CD4-positive, alpha-beta T cell treated with Interleukin-6 for 4 hours (primary cell): ENCODE measurements around the gene ASPG.

Experiments used
- DNase-seq: peaks from one replicate; pipeline ENCODE4 v3.0.0-alpha.2; 2020; ENCODE audit warnings: mixed read lengths

ASPG gene

DNA sequence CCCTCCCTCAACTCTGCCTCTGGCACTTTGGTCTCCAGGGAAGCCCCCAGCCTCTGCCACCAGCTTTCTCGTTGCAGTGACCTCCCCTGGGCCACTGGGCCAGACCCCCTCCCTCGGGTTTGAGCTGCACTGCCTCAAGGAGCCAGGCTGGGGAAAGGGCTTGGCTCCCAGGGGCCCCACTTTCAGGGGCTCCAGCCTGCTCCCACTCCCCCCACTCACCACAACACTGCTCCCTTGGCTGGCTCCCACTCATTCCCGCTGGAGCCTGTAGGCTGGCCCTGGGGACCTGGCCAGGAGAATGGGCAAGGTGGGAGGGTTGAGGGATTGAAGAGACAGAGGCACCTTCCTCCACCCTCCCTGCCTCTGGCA lies 33.6 kb downstream of the ASPG start:
- DNase-seq = no peak

DNA sequence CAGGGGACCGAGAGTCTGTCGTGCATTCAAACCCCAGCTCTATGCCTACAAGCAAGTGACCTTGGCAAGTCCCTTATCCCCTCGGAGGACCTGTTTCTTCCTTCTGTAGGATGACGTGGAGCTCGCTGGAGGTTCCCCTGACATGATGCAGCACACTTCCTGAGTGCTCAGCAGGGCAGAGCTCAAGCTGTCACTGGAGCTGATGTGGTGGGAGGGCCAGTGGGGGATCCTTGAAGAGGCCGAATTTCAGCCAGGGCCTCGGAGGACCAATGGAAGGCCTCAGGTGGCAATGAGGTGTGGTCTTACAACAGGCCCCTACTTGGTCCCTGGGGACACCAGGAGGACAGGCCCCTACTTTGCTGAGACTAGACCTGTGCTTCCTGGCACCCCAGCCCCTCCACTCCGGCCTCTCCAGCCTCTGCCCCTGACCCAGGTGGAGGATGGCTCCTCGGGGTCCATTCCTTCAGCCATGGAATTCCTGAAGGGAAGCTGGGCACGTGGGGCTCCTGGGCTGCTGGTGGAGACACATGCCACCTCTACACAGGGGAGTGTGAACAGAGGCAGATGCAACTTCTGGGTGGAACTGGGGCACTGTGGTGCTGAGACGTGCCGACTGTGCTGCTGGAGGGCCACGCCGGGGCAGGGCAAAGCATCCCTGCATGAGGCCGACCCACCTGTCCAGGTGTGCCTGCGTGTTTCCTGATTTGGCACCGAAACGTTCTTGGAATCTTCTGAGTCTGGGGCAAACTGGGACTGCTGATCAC lies 34.2 kb downstream of the ASPG start:
- DNase-seq = no peak

DNA sequence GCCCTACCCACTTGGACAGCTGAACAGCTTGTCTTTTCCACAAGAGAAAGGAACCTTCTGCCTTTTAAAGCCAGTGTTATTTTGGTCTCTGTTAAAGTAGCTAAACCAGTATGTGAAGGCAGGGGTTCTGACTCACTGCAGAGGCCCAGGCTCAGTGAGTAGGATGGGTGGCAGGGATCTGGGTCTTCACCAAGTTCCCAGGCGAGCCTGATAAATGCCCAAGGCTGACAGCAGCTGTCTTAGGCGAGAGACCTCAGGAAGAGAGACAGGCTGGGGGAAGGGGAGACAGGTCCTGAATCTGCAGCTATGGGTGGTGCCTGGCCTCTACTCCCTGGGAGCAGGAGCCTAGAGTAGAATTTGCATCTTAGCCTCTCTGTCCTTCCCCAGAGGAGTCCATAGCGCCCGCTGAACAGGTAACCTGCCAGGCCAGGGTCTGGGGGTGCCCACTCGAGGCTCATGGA lies 34.8 kb downstream of the ASPG start:
- no peak for DNase-seq

DNA sequence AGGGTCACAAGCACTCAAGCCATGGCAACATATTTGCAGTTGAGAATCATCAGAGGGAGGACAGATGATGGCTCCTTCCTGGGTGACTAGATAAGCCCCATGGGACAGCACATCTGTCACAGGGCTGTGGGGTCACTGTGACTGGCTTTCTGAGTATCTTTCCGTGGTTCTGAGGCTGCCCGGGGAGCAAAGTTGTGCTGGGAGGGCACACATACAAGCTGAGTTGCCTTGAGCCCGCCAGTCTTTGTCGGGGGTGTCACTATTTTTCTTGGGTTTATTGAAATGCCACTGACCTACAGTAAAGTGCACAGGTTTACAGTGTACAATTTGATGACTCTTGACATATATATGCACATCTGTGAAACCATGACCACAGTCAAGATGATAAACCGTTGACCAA lies 35.6 kb downstream of the ASPG start:
- no peak for DNase-seq

DNA sequence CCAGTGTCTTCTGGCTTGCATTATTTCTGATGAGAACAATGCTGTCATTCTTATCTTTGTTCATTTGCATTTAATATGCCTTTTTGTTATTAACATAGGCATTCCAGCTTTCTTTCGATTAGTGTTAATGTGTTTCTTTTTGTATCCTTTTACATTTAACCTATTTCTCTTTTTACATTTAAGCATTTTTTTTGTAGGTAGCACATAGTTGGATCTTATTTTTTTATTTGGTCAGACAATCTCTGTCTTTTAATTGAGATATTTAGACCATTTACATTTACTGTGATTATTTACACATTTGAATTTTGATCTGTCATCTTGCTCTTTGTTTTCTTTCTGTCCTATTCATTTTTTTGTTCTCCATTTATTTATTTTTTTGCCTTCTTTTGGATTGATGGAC lies 38.4 kb downstream of the ASPG start:
- DNase-seq = no peak

DNA sequence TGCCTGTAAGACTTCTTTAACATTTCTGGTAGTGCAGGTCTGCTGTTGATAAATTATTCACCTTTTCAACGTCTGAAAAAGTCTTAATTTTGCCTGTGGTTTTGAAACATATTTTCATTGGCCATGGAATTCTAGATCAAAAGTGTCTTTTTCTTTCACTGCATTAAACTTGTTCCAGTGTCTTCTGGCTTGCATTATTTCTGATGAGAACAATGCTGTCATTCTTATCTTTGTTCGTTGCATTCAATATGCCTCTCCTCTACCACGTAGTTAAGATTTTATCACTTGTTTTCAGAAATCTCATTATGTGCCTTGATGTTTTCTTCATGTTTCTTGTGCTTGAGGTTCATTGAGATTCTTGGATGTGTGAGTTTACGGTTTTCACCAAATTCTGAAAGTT lies 39.5 kb downstream of the ASPG start:
- no peak for DNase-seq

DNA sequence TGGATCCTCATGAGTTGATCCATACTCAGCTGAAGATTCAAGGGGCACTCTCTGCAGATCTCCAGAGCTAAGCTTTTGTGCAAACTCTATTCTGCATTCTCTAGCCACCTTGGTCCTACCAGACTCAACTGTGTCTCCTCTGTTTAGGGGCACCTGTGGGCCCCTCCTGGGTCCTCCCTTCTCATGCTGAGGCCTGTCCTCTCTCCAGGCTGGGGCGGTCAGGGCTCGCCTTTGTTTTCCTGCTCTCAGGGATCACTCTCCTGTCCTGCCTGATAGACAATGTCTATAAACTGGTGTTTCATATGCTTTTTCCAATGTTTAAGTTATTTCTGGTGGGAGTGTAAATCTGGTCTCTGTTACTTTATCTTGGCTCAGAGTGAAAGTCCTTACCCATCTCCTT lies 41.3 kb downstream of the ASPG start:
- DNase-seq = no peak

DNA sequence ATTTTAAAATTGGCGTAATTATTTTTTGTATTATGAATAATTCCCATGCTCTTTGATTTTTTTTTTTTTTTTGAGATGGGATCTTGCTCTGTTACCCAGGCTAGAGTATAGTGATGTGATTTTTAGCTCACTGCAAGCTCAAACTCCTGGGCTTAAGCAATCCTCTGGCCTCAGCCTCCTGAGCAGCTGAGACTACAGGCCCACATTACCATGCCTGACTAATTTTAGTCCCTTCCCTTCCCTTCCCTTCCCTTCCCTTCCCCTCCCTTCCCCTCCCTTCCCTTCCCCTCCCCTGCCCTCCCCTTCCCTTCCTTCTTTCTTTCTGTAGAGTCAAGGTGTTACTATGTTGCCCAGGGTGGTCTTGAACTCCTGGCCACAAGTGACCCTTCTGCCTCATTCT lies 43.5 kb downstream of the ASPG start:
- DNase-seq = no peak

DNA sequence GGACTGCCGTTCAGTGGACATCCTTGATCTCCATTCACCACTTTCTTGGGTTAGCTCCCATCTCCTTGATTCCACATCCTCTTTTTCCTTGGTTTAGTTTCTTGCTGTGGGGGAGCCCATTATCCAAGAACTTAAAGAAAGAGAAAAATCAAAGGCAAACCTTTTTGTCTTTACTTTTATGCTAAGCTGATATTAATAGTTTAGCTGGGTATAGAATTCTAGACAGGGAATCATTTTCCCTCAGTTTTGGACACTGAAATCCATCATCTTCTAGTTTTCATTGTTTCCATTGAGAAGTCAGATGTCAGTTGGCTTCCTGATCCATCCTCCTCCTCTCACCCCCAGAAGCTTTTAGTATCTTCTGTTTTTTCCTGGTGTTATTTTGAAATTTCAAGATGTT lies 44.1 kb downstream of the ASPG start:
- no peak for DNase-seq

DNA sequence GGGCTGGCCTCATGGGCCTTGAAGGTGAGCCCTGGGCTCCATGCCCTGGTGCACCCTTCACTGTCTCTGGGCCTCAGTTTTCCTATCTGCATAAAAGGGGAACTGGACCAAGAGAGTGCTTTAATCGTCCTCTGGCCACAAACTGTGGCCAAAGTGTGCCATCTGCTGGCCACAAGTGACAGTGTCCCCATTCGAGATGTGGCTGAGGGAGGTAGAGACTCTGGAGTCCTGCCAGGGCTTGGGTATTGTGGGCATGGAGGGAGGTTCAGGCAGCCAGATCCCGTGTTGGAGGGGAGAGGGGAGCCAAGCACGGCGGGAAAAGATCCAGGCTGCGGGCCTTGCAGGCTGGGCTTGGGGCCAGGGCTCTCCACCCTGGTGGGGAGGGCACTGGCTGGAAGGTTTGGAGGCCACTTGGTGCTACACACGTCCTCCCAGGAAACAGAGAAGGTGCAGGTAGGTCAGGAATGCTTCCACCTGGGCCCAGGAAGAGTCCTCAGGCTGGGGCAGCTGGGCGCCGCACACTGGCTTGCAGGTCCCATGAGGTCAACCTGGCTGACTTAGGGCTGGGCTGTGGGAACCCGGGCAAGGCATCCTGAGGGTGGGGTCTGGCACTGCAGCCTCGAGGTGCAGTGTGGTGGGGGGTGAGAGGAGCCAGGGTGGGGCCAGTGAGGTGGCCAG lies 45.6 kb downstream of the ASPG start:
- no peak for DNase-seq

DNA sequence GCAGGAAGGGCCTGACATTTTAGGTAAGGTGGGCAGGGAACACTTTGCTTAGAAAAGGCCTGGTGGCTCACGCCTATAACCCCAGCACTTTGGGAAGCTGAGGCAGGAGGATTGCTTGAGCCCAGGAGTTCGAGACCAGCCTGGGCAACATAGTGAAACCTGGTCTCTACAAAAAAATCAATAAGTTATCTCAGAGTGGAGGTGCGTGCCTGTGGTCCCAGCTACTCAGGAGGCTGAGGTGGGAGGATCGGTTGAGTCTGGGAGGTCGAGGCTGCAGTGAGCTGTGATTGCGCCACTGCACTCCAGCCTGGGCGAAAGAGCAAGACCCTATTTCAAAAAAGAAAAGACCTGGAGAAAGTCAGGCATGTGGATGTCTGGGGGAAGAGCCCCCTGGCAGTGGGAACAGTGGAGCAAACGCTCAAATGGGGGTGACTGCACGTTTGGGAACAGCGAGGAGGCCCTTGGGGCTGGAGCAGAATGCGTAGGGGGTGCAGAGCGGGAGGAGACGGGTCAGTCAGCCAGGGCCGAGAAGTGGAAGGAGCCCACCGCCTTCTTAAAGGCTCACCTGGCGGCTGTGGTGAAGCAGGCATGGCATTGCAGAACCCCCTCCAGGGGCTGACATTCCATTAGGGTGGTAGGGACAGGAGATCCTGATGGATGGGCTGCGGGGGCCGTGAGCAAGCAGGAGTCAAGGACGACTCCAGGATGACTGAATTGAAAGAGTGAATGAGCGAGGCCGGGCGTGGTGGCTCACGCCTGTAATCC lies 46.6 kb downstream of the ASPG start:
- no peak for DNase-seq

DNA sequence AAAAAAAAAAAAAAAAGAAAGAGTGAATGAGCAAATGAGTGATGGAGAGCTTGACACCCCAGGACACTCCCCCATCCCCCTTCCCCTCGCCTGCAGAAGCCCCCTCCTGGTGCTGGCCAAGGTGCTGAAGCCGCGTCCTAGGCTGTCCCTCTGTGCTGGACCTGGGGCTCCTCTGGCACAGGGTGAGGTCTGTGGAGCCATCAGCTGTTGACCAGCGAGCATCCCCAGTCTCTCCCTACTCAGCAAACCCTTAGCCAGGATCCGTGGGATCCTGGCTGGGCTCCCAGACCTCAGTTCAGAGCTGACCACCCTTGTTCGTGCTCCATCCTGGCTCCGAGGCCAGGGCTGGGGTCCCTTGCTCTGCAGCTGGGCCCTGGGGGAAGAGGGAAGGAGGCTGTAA lies 47.5 kb downstream of the ASPG start:
- no peak for DNase-seq

DNA sequence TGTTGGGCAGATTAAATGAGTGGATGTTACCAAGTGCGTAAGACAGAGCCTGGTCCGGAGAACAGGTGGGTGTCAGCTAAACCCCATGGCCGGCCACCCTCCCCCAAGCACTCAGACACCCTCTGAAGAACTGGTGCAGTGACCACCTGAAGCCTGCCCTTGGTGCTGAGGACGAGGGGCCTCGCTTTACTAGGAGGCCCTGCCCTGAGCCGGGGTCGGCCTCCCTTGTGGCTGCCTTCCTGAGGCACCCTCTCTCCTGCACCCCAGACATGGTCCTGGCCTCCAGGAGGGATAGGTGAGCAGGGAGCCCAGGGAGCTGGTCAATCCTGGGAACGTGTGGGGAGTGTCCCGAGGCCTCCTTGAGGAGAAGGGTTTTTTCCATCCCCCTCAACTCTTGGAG lies 48.0 kb downstream of the ASPG start:
- DNase-seq = no peak

DNA sequence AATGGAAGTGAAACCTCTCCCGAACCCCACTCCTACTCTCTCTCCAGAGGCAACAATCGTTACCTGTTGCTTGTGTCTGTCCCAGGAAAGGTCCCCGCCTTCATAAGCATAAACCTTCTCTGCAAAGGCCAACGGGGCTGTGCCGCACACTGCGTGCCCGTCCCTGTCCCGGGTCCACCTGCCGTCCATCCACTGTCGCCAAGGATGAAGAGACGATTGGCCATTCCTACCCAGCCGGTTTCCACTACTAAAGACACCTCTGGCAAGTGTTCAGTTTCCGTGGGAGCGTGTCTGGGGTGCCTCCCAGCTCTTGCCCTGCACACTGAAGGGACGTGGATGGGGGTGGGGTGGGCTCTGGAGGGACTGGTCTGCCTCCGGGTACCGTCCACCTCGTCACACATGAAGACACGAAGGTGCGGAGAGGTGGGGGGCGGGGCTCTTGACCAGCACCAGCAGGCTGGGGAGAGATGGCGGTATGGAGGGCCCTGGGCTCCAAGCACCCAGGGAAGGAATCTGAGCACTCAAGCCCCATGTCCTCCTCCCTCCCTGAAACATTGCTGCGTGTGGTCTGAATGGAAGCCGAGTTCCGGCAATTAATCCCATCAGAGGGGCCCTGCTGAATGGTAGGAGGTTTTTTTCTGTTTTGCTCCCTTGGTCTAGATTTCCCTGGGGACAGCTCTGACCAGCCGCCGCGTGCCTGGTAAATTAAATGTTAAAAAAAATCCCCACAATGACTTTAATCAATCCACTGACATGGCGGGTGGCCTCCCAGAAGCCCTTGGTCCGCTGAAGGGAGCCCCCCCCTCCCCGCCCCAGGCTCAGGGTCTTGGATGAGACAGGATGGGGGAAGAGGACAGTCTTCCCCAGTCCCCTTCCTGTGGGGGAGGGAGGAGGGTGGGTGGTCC lies 48.8 kb downstream of the ASPG start:
- no peak for DNase-seq

DNA sequence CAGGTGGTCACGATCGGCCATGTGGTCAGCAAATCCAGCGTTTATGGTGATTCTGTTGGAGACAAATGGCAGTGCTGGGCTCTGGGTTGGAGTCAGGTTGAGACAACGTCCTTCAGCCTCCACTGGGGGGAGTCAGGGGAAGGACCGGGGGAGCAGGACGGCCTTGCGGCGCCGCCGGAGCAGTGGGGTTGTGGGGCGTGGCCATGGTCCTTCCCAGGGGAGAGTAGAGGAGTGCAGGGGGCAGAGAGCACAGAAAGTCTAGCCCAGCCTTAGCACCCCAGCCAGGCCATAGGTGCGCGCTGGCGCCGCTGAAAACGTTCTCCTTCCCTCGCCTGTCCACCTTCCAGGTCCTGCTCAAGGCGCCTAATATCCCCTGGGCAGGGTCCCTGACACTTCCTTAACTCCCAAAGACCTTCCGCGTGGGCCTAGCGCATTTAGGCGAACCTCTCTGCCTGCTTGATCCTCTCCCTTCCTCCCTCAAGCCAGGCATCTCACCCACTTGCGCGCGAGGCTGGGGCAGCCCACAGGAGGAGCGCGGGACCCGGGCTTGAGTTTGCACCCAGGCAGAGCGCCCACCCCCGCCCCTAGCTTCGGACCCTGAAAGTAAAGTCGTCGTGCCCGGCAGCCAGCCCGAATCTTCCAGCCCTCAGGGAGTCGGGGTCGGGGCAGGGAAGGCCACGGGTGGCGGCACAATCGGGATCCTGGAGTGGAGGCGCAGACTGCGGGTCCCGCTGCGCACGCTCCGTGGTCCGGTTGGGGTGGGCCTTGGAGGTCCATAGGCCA lies 49.8 kb downstream of the ASPG start:
- DNase-seq = no peak

DNA sequence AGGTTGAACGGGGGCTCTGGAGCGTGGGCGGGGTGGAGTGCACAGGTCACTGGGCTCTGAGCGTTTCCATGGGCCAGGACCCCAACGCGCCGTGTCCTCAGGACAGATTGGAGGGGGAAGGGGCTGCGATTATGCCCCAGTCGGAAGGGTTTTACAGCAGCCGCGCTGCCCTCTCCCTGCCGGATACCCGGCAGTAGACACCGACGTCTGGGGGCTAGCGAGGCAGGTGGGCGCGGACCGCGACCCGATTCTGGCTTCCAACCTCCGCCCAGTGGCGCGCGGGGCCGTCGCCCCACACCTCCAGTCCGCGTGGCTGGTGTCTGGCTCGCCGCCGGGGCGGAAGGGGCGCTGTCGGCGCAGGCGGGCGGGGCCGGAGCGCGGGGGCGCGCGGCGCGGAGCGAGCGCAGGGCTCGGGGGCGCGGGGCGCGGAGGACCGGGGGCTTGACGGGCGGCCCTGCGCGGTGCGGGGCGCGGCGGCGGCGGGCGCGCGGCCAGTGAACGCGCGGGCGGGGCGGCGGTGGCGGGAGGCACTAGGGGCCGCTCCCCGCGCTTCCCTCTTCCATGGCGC lies 50.5 kb downstream of the ASPG start:
- DNase-seq = no peak

DNA sequence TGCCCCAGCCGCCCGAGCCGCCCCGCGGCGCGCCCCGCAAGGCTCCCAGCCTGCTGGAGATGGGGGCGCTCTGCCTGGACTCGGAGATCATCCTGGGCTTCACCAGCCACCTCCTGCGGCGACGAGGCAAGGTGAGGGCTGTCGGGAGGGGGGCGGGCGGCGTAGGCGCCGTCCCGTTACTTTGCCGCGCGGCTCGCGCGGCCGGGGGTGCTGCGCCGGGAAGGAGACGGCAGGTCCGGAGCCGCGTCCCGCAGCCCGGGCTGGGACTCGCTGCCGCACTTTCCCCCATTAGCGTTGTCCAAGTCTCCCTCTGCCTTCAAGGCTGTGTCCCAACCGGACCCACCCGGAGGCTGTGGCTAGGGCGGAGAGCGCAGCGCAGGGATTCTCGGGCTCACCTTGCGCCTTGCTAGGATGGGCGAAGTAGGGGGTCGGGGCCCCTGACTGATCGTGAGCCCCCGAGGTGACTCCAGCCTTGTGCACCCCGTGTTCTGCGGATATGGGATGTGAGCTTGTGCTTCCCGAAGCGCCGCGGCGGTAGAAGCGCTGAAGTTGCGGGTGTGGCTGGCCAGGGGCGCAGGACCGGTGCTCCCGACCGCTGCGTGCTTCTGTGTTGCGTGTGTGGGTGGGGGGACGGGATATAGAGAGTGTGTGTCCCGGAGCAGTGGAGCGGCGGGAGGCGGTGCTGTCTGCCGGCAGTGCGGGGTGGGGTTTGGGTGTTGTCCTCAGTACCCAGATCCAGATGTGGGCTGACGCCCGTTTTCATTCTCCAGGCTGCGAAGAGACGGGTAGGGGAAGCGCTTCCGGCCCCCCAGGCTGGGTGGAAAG lies 51.2 kb downstream of the ASPG start:
- no peak for DNase-seq

DNA sequence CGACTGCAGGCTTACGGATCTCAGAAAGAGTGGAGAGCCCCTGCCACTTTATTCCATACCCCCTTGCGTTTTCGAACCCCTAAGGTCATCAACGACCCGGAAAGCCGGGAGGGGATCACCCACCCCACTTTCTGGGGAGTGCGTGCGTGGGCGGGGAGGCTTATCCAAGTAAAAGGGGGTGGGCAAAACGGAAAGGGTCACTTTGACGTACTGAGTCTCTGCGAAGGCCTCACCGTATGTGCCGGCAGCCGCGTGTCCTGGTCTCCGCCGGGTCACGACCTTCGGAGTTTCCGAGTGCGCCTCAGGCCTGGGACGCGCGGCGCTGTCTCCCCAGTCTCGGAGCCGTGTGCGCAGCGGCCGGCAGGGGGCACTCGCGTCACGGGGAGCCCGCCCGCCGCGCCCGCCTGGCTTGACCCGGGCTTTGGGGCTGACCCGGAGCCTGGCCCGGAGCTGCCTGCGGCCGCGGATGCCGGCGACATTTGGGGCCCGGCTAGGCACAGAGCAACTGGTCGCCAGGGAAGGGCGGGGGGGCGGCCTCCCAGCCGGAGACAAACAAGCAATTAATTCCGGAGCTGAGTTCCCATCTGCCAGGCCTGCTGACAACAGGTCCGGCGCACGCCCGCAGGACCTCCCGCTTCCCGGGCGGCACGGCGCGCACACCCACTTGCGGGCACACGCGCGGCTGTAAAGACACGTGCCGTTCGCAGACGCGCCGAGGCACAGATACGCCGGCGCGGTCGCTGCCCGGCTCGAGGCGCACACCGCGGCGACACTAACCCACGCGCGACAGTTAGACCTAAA lies 52.0 kb downstream of the ASPG start:
- DNase-seq = peak; percentile 68

DNA sequence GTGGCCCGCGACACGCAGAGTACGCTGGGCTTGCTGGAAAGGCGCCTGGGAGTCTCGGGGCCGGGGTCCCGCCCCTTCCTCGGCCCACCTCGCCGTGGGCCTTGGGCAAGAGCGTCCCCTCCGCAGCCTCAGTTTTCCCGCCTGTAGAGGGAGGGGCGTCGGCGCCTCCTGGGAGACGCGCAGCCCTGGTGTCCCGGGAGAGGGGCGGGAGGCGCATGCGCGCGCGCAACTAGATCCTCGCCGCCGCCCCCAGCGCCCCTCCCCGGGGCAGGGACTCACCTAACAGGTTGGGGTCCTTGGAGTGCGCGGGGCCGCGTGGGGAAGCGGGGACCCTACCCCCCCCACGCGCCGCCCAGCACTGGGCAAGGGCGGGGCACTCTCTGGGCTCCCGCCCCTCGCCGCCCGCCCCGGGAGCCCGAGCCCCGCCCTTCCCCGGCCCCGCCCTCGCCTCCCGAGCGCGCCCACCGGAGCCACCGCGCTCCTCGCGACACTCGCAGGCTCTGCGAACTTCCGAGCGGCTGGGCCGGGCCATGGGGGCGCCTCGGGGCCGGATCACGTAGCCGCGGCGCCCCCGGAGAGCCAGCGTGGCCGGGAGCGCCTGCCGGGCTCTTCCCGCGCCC lies 52.7 kb downstream of the ASPG start, which contains the start of gene KIF26A:
Gene KIF26A, plus strand, starts transcription at position 490 of the 620 bp plus-strand sequence. CDS start 136 bp downstream, outside the sequence.
- DNase-seq = peak; percentile 27
